WI38 (cell line): ENCODE data around the gene SMYD2.

Source experiments
- H3K4me3 ChIP-seq: 2 replicates; pipeline ENCODE4 v1.5.1; 2011; ENCODE audit warnings: low read depth, mild to moderate bottlenecking, control low read depth, low read length
- TF ChIP-seq, protein P1 (sequence below): IDR thresholded peaks from 2 replicates; pipeline ENCODE4 v1.5.1; 2012; ENCODE audit warnings: low read depth, mild to moderate bottlenecking, control low read depth, low read length

Gene SMYD2

DNA sequence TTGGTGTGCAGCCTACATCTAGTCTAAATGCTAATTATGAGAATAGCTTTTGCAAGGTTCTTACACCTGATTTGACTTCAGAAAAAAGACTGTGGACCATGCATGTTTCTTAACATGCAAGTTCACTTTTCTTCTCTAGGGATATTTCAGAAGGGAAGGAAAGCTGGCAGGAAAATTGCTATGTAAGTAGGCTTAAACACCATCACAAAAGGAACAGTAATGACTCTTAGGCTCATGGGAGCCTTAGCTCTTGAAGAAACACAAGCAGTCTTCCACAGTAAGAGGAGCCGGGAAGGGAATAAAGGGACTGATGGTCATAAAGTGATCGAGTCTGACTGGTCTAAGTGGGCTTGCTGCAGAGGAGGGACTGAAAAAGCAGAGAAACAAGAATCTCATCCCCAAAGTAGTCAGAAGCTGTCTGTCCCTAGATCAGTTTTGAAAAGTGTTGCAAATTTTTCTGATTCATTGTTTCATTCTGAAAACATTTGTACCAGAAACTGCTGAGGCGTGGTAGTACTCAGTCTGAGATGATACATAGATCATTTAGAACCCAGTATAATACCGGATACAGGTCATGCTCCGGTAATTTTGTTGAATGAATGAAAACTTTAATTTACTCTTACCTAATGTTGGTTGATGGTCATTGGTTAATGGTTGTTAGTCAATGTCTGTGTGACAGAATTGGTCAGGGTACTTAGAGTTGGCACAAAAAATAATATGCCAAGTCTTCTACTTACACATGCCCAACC lies 40.9 kb downstream of the SMYD2 start:
- H3K4me3 ChIP-seq = no peak overlapping the region
- TF ChIP-seq, protein P1, sequence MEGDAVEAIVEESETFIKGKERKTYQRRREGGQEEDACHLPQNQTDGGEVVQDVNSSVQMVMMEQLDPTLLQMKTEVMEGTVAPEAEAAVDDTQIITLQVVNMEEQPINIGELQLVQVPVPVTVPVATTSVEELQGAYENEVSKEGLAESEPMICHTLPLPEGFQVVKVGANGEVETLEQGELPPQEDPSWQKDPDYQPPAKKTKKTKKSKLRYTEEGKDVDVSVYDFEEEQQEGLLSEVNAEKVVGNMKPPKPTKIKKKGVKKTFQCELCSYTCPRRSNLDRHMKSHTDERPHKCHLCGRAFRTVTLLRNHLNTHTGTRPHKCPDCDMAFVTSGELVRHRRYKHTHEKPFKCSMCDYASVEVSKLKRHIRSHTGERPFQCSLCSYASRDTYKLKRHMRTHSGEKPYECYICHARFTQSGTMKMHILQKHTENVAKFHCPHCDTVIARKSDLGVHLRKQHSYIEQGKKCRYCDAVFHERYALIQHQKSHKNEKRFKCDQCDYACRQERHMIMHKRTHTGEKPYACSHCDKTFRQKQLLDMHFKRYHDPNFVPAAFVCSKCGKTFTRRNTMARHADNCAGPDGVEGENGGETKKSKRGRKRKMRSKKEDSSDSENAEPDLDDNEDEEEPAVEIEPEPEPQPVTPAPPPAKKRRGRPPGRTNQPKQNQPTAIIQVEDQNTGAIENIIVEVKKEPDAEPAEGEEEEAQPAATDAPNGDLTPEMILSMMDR = no peak

DNA sequence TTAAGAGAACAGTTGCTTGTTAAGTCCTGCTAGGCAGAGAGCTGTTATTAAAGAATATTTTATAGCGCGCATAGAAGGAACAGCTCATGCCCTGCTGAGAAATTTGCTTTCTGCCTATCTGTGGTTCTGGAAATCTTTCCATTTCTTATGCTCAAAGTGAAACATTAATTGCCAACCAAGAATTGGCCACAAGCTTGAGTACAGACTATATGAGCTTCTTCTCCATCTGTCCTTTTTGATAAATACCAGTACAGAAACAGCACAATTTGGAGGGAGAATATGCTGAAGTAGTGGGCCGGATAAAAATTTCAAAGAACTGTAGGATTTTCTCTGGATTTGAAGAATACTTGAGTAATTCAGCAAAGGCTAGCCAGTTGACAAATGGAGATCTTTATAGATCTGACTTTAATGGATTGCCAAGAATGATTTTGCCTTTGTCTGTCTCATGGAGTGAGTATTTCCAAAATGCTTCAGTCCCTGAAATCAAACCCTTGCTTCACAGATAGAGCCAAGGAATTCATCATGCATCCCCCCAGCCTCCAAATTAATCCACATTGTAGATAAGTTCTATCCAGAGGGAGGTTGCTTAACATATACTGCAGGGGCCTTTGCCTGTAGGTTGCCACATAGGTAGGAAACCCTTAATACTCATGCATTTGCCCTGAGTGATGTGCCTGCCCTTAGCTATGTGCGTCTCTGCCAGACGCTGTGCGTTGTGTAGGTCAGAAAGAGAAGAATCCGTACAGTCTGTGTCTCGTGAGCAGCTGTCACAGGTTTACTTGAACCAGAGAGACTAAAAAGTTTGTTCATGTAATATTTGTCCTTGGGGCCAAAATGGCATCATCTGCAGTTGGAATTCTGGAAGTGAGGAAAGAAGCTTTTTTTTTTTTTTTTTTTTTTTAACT lies 44.2 kb downstream of the SMYD2 start:
- H3K4me3 ChIP-seq = no peak overlapping the region
- TF ChIP-seq, protein P1 = no peak

DNA sequence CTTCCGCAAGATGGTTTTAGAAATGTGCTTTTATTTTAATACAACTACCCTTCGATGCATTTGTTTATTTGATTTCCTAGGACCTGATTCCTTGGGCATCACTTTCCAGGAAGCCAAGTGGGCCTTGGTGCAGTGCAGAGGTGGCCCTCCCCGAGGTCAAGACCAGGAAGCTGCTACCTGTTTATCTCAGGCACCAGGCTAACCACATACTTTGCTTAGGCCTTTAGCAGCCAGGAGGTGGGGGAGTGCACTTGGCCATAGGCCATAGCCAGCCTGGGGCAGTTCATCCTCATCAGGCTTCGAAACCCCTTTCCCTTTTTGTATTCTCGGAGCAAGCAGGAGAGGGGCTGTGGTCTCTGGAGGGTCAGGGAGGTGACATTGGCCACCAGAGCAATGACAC lies 45.4 kb downstream of the SMYD2 start:
- TF ChIP-seq, protein P1 = no peak

DNA sequence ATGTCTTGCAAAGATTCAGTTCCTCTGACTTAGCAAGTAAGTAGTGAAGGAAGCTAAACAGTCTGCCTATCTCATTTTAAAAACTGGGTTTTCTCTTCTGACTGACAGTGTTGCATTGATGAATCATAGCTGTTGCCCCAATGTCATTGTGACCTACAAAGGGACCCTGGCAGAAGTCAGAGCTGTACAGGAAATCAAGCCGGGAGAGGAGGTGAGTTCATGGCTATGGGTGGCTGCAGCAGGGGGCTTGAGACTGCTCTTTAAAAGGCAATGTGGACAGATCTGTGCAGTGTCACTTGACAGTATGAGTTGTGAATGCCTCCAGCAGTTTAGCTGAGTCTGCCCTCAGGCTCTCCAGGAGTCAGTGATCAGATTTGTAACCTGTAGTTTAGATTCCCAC lies 46.6 kb downstream of the SMYD2 start:
- TF ChIP-seq, protein P1 = no peak
- H3K4me3 ChIP-seq = no peak overlapping the region

More for the DNA sequence above, 45.4 kb downstream of the SMYD2 start:
- no peak overlapping the region for H3K4me3 ChIP-seq

DNA sequence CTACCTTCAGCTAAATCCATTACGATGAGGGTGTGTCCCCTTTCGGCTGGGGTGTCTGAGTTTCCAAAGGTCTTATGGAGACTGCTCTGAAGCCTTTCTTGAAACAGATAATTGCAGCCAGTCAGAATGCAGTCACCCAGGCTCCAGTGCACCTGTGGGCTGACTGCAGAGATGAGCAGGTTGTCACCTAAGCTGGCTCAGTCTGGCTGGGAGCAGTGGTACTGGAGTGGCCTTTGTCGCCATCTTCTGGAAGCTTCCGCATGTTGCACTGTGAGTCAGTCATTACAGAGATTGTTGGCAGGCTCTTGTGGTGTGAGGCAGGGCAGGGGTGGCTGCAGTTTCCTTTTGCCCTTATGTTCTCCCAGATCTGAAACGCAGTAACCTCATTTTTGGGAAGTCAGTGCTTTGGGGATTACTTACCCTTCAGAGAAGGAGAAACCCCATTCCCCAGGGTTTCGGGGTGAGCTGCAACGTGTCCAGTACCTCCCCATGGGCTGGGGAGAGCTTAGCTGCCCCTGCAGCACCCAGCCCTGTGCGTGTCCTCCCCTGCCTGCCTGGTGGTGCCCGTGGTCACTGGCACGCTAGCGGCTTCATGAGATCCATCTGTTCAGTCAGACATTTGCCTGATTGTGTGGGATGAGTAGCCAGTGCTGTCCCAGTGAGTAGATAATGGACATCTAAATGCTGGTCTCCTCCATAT lies 48.0 kb downstream of the SMYD2 start:
- TF ChIP-seq, protein P1 = peak; percentile 72
- H3K4me3 ChIP-seq = no peak overlapping the region

DNA sequence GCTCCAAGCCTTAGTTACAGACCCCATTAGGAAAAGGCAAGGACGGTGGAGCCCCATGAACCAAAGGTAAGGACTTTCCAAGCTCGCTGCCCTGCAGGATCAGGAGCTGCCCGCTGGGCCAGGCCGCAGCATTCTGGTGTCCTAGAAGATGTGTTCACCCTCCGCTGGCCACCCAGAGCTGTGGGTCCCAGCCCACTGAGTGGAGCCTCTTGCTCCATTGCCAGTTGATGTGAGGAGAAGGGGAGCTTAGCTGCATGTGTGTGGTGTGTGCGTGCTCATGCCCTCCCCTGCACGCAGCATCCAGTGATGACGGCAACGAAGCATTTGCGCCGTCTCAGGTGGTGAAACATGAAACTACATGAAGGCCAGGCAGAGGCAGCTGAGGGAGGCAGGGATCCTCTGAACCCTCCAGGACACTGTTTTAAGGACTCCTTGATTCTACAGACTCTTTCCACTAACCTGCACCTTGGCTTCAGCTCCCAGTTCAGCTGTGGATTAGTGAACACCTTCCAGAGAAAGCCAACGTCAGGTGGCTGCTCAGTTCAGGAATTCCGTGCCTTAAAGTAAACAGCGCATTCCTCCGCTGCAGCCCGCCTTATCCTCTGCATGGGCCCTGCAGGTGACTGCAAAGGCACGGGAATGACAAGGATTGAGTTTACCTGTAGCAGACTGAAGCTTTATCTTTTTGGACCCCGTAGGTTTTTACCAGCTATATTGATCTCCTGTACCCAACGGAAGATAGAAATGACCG lies 48.7 kb downstream of the SMYD2 start:
- no peak overlapping the region for H3K4me3 ChIP-seq
- TF ChIP-seq, protein P1 = no peak
